GM23338 (cell line): ENCODE results near the gene RABL3.

Experiments
- CREB1 ChIP-seq: fragments of 250-450 bp; sonication (Bioruptor Pico); IDR thresholded peaks from 2 replicates; pipeline ENCODE4 v1.5.0; 2020; ENCODE audit warnings: low read depth, mild to moderate bottlenecking, moderate library complexity
- EZH2 ChIP-seq: fragments of 200-600 bp; sonication (generic); IDR thresholded peaks from one replicate; pipeline ENCODE4 v1.8.0; 2017; ENCODE audit warnings: antibody characterized with exemption, mild to moderate bottlenecking, low read depth; ENCODE audit not compliant: unreplicated experiment
- EZH2phosphoT487 ChIP-seq: fragments of 200-600 bp; sonication (generic); IDR thresholded peaks from one replicate; pipeline ENCODE4 v1.8.1; 2018; ENCODE audit warnings: antibody characterized with exemption; ENCODE audit not compliant: unreplicated experiment
- POLR2AphosphoS5 ChIP-seq: IDR thresholded peaks from 2 replicates; pipeline ENCODE4 v1.6.1; 2016; ENCODE audit warnings: antibody characterized with exemption, low read depth
- REST ChIP-seq: IDR thresholded peaks from one replicate; pipeline ENCODE4 v1.6.1; 2018; ENCODE audit warnings: antibody characterized with exemption; ENCODE audit not compliant: unreplicated experiment
- ZNF114 ChIP-seq: fragments of 250-450 bp; sonication (Bioruptor Pico); IDR thresholded peaks from 2 replicates; pipeline ENCODE4 v1.5.0; 2020; ENCODE audit warnings: mild to moderate bottlenecking, moderate library complexity
- TF ChIP-seq, protein P1 (sequence below), 2 experiments: fragments of 200-600 bp in 1 of 2; sonication (generic) in 1 of 2; conservative IDR thresholded peaks; 2 replicates each; pipeline versions ENCODE4 v1.5.1 to v1.6.1; 2016 to 2017; ENCODE audit warnings: antibody characterized with exemption in 2 of 2, low read depth in 2 of 2, mild to moderate bottlenecking in 2 of 2, moderate library complexity in 1 of 2

DNA sequence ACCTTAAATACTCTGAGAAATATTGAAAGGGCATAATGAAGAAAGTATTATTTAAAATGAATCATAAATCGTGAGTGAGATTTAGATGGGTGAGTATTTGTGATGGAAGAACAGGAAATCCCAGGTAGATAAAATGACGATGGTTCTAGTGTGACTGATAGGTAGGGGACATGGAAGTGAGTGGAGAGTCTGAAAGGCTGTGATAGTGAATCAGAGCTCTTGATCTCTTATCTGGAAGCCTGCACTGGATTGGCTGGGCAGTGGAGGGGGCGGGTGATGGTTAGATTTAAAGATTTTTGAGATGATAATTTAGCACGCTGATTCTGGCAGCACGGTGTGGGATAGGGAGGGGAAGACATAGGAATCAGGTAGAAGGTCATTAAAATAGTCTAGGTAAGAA is 80.4 kb downstream of the RABL3 start:
- TF ChIP-seq, protein P1, sequence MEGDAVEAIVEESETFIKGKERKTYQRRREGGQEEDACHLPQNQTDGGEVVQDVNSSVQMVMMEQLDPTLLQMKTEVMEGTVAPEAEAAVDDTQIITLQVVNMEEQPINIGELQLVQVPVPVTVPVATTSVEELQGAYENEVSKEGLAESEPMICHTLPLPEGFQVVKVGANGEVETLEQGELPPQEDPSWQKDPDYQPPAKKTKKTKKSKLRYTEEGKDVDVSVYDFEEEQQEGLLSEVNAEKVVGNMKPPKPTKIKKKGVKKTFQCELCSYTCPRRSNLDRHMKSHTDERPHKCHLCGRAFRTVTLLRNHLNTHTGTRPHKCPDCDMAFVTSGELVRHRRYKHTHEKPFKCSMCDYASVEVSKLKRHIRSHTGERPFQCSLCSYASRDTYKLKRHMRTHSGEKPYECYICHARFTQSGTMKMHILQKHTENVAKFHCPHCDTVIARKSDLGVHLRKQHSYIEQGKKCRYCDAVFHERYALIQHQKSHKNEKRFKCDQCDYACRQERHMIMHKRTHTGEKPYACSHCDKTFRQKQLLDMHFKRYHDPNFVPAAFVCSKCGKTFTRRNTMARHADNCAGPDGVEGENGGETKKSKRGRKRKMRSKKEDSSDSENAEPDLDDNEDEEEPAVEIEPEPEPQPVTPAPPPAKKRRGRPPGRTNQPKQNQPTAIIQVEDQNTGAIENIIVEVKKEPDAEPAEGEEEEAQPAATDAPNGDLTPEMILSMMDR (conservative IDR thresholded peaks at IDR 0.05; ENCODE audit: low read depth in 2 of 2), result no peak
- TF ChIP-seq CREB1 (CRISPR knock-in tag) (no peak), POLR2AphosphoS5 (no peak), REST (no peak), EZH2phosphoT487 (no peak), EZH2 (no peak), ZNF114 (CRISPR knock-in tag) (no peak)
